Raji (cell line): ENCODE results near the gene SRI.

Experiments used
- POLR2A ChIP-seq: IDR thresholded peaks from 2 replicates; pipeline ENCODE4 v1.6.1; 2011; ENCODE audit warnings: low read depth, low read length, control low read depth; ENCODE audit not compliant: insufficient read depth

The SRI gene

GRCh38 chr7:88219781-88220747 is at the start of gene SRI:
Gene SRI (minus strand): TSS chr7:88220038. CDS start chr7:88220026, 12 bp downstream.
- peak; percentile 88 for TF ChIP-seq POLR2A

- no peak for TF ChIP-seq POLR2A
Observed at GRCh38 chr7:88269586-88269985, 49.7 kb upstream of the SRI start.

- no peak for TF ChIP-seq POLR2A
Observed at GRCh38 chr7:88268858-88269257, 49.0 kb upstream of the SRI start.

GRCh38 chr7:88268051-88268450 is 48.2 kb upstream of the SRI start:
- no peak for TF ChIP-seq POLR2A

- no peak for TF ChIP-seq POLR2A
Observed at GRCh38 chr7:88267421-88267820, 47.6 kb upstream of the SRI start.

- no peak for TF ChIP-seq POLR2A
Observed at GRCh38 chr7:88262562-88262961, 42.7 kb upstream of the SRI start.

GRCh38 chr7:88260719-88261118 is 40.9 kb upstream of the SRI start:
- no peak for TF ChIP-seq POLR2A

- no peak for TF ChIP-seq POLR2A
Observed at GRCh38 chr7:88259656-88260380, 40.0 kb upstream of the SRI start.

- TF ChIP-seq POLR2A = no peak
Observed at GRCh38 chr7:88256906-88257305, 37.1 kb upstream of the SRI start.

GRCh38 chr7:88254721-88255424 is 35.0 kb upstream of the SRI start:
- no peak for TF ChIP-seq POLR2A

GRCh38 chr7:88253640-88254039 is 33.8 kb upstream of the SRI start:
- no peak for TF ChIP-seq POLR2A

GRCh38 chr7:88244258-88244657 is 24.4 kb upstream of the SRI start:
- TF ChIP-seq POLR2A = no peak

GRCh38 chr7:88243345-88243909 is 23.6 kb upstream of the SRI start:
- no peak for TF ChIP-seq POLR2A

- TF ChIP-seq POLR2A = no peak
Observed at GRCh38 chr7:88239852-88240251, 20.0 kb upstream of the SRI start.

GRCh38 chr7:88233828-88234227 is 14.0 kb upstream of the SRI start:
- TF ChIP-seq POLR2A = no peak
